ENCODE measurements around the gene NUMA1. TPM values are rescaled to one million over a fixed set of nuclear protein-coding genes. Genes with fewer than 3 reads are reported as not detected.

NUMA1 gene
- total and polyA plus RNA-seq, 2 of the 8 experiments (the other 6 are each of a cell fraction or from before 2014, with no cell fraction given) = 101 to 107 TPM

- Histone ChIP-seq H3K9ac (replicated peaks in 1 of 4; ENCODE audit: extremely low read depth in 1 of 4, low read depth in 3 of 4, low read length in 3 of 4) (peak overlapping the region in 3 of 4 experiments; percentile 70 to 86 (median 74); a peak in 6 of 7 replicates), H3K4me3 (ENCODE audit: extremely low read depth in 1 of 4, insufficient read depth in 2 of 4, low read depth in 3 of 4, low read length in 4 of 4) (peak overlapping the region; percentile 34 to 55 (median 42); a peak in 5 of 8 replicates), H3K4me1 (replicated peaks in 1 of 4; ENCODE audit: control insufficient read depth in 3 of 4, insufficient read depth in 4 of 4, low read length in 3 of 4) (peaks cover 29 to 36% (median 33%) of the 10 kb centered on the region in 4 experiments), H2BK12ac (ENCODE audit: low read depth, low read length) (peak overlapping the region; percentile 86), H3K23me2 (ENCODE audit: low read depth, low read length) (peaks cover 7% of the 10 kb centered on the region), H2BK5ac (ENCODE audit: low read depth, low read length) (peak overlapping the region; percentile 77), H2BK15ac (ENCODE audit: low read length) (no peak overlapping the region), H3K27me3 (replicated peaks in 1 of 4; ENCODE audit: control insufficient read depth in 3 of 4, extremely low read depth in 1 of 4, insufficient read depth in 3 of 4, low read length in 3 of 4) (no peaks in the 10 kb centered on the region), H3K18ac (ENCODE audit: extremely low read depth, low read length) (peak overlapping the region; percentile 36; the same call in 1 of the 2 replicates), H3K4ac (replicated peaks; ENCODE audit: insufficient read length, low read depth, low read length) (peak overlapping the region; percentile 69), H4K8ac (ENCODE audit: extremely low read depth, insufficient read depth, low read length) (no peak overlapping the region), H4K5ac (ENCODE audit: insufficient read length, low read depth, low read length) (peak overlapping the region; percentile 24), H3K79me2 (ENCODE audit: control insufficient read depth in 1 of 2, insufficient read depth in 2 of 2, low read length in 2 of 2) (peaks cover 10 to 71% of the 10 kb centered on the region in 2 experiments; a peak in 3 of 4 replicates), H3K23ac (ENCODE audit: insufficient read length) (no peak overlapping the region), H4K91ac (replicated peaks; ENCODE audit: insufficient read length, low read length) (peak overlapping the region; percentile 83), H3K9me3 (ENCODE audit: insufficient read depth in 2 of 2, low read depth in 1 of 2, low read length in 1 of 2) (no peaks in the 10 kb centered on the region), H3K56ac (replicated peaks; ENCODE audit: insufficient read length, low read depth, low read length) (no peak overlapping the region), H2AFZ (ENCODE audit: low read length) (no peak overlapping the region), H2BK120ac (replicated peaks; ENCODE audit: low read depth, low read length) (peak overlapping the region; percentile 63), H3K36me3 (ENCODE audit: control insufficient read depth in 2 of 4, insufficient read depth in 4 of 4, low read length in 3 of 4) (peaks cover 0 to 9% (median 0%) of the 10 kb centered on the region in 4 experiments; a peak in 3 of 8 replicates), H4K20me1 (replicated peaks in 1 of 2; ENCODE audit: control insufficient read depth in 1 of 2, insufficient read depth in 2 of 2, low read length in 2 of 2) (no peaks in the 10 kb centered on the region), H3K4me2 (ENCODE audit: insufficient read depth in 1 of 2, low read depth in 2 of 2, low read length in 2 of 2) (peak overlapping the region; percentile 73 to 92), H3K27ac (ENCODE audit: low read depth, low read length) (peak overlapping the region; percentile 92), H3K14ac (ENCODE audit: insufficient read length) (peak overlapping the region; percentile 58), H2BK20ac (ENCODE audit: low read length) (no peak overlapping the region), H3K79me1 (ENCODE audit: low read depth, low read length) (peaks cover 15% of the 10 kb centered on the region), H2AK5ac (ENCODE audit: low read depth, low read length) (peak overlapping the region; percentile 57; the same call in 1 of the 2 replicates)
- no peak for TF ChIP-seq NRF1 (IDR thresholded peaks at IDR 0.05; ENCODE audit: low read depth, low read length)
- 0 out of 2 replicates have a peak, but pooled peaks have one; percentile 5 for TF ChIP-seq RBBP5 (IDR thresholded peaks at IDR 0.05; ENCODE audit: borderline replicate concordance, low read depth, low read length)
- ChIA-PET CTCF (ENCODE audit: partially characterized antibody) (interaction anchor here (0.6 to 4.6 kb wide), 14 partner anchors 8 to 1404 kb away, joined by 3 to 57 read pairs (median 4); no protein-coding TSS in a partner anchor), POLR2A (ENCODE audit: partially characterized antibody) (interaction anchor here (0.7 to 4.8 kb wide), 17 partner anchors 9 to 257 kb away, joined by 3 to 33 read pairs (median 4); partner anchors contain the start of genes ANAPC15 and LRRC51)
- DNase-seq (ENCODE audit: low read depth in 1 of 2, low spot score in 2 of 2) = no peak
- 82% methylated on average over 6 of the region's 6 CpGs; no CpG with 5 or more reads in 1 of the 2 experiments for WGBS, 2 experiments (ENCODE audit: extremely low coverage in 1 of 2, insufficient coverage in 1 of 2, insufficient read length in 1 of 2, insufficient replicate concordance in 2 of 2, low coverage in 1 of 2, low lambda C conversion rate in 2 of 2, missing lambda C conversion rate in 1 of 2)
- no peak for FAIRE-seq
These were observed 40.4 kb downstream of the NUMA1 start for GRCh38 chr11:72039856-72040401.
